ENCODE measurements around the gene TMCC1.
"Not testable (repeated sequence)": the region's sequence is repeated elsewhere in the genome, so short reads cannot be mapped to it uniquely, and the experiment has no call there.

TMCC1 gene

GRCh38 chr3:129723558-129724324, 169.8 kb downstream of the TMCC1 start:
- DNase-seq (ENCODE audit: low read depth), result no peak

DNA sequence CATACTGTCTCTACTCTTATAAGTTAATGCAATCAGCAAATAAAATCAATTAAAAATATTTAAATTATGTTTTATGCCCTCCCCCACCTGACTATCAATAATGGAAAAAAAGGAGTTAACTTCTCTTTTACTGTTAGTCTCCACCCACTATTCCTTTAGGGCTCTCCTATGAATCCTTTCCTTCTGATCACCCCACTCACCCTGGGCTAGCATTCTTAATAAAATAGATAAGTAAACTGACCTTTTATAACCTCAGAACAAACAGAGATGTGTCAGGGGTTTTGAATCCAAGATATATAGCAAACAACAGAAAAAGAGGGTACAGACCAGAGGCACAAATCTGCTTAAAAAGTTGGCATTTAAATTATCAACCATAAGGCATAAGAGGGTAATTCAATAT, 171.0 kb downstream of the TMCC1 start:
- no peak for DNase-seq (ENCODE audit: low read depth)

DNA sequence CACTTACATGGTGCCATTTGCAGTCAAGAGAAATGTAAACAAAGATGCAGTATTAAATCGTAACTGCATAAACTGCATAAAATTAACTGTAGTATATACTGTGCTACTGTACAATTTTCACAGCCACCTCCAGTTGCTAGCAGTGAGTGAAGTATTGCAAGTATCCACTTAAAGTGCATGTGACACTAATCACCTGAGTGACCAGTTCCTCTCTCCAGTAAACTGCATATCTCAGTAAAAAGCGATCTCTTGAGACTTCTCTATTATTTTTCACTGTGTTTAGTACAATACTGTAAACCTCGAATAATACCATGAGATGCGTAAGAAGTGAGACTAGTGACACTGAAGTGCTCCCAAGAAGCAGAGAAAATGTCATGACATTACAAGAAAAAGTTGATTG, 175.3 kb downstream of the TMCC1 start:
- no peak for DNase-seq (ENCODE audit: low read depth)

DNA sequence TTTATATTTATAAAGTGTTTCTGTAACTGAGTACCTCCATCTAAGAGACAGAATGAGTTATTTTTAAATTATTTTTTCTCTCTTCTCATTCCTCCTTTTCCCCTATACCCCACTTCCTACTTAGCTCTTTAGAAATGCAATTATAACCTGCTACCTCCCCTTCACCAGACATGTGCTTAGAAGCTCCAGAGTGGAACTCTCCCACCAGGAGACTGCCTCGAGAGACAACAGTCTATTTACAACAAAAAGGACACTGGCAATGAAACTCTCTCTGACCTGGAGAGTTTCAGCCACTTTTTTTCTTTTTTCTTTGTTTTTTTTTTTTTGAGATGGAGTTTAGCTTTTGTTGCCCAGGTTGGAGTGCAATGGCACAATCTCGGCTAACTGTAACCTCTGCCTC, 177.7 kb downstream of the TMCC1 start:
- DNase-seq (ENCODE audit: low read depth), result no peak

DNA sequence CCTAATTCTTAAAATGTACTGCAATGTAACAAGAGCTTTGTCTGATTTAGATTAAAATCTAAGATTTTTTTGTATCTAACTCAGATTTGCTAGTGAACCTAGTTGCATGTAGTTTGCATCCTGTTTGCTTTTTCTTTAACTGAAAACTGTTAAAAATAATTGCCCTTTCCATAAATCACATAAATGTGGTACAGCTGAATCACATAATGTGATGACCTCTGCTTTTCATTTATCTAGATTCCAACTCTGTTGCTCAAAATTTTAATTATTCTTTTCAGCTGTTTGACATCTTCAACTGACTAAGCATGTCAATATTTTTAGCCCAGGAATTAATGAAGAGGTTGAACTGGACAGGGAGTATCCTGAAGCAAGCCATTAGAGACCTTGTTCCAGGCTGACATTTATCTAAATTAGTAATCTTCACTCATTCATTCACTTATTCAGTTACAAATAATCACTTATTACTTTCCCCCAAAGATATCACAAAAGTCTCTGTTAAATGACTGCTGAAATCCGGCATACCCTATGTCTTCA, 185.1 kb downstream of the TMCC1 start:
- DNase-seq (ENCODE audit: low read depth), result no peak

DNA sequence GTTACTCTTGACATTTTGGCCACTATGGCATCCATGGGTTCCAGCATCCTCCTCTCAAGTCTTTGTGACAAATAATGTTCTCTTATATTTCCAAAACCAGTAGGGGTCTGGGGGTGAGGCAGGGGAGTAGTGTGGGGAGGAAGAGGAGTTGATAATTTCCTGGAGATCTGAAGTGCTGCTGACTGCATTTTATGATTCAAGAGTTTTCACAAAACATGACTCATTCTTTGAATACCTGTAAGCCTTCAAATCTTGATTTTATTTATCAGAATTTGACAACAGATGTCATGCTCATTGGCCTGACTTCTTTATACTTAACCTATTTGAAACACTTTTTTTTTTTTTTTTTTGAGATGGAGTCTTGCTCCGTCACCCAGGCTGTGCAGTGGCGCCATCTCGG, 188.2 kb downstream of the TMCC1 start:
- DNase-seq (ENCODE audit: low read depth), result no peak

- no peak for DNase-seq (ENCODE audit: low read depth)
Observed at GRCh38 chr3:129703913-129704312, 189.6 kb downstream of the TMCC1 start.

DNA sequence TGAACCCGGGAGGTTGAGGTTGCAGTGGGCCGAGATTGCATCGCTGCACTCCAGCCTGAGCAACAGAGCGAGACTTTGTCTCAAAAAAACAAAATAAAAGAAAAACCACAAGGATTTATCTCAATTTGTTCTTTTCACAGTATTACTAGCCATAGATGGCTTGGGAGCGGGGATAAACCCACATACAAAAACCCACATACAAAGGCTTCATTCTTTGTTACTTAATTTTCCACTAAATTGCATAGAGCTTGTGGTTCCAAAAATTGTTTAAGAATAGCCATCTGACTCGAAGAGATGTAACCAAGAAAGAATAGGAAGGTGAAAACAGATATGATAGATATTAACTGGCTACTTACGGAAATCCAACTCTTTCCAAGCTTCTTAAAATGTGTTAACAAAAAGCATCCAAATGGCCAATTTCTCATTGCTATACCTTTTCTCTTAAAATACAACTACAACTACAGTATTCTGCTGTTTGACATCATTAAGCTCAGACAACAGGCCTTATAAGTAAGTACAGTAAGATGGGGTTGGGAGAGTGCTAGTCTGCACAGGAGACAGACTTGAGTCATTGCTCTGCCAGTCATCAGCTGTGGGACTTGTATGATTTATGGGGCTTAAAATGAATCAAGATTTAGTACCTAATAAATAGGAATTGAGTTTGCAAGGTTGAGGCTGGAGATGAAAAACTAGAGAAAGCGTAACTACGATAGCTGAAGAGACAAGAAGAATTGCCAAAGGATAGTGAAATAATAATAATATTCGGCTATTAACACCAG, 190.4 kb downstream of the TMCC1 start:
- no peak for DNase-seq (ENCODE audit: low read depth)

- DNase-seq (ENCODE audit: low read depth), result no peak
Observed at GRCh38 chr3:129701161-129701560, 192.3 kb downstream of the TMCC1 start.

GRCh38 chr3:129699612-129700011, 193.9 kb downstream of the TMCC1 start:
- DNase-seq (ENCODE audit: low read depth), result no peak

GRCh38 chr3:129699199-129699598, 194.3 kb downstream of the TMCC1 start:
- DNase-seq (ENCODE audit: low read depth), result no peak

DNA sequence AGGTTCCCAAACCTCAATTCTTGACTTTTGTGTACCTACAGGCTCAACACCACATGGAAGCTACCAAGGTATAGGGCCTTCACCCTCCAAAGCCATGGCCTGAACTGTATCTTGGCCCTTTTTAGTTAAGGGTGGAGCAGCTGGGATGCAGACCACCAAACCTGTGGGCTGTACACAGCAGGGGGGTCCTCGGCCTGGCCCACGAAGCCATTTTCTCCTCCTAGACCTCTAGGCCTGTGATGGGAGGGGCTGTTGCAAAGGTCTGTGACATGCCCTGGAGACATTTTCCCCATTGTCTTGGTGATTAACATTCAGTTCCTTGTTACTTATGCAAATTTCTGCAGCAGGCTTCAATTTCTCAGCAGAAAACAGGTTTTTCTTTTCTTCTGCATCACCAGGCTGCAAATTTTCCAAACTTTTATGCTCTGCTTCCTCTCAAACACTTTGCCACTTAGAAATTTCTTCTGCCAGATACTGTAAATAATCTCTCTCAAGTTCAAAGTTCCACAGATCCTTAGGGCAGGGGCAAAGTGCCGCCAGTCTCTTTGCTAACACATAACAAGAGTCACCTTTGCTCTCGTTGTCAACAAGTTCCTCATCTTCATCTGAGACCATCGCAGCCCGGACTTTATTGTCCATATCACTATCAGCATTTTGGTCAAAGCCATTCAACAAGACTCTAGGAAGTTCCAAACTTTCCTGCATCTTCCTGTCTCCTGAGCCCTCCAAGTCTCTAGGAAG, 196.1 kb downstream of the TMCC1 start:
- no peak for DNase-seq (ENCODE audit: low read depth)

DNA sequence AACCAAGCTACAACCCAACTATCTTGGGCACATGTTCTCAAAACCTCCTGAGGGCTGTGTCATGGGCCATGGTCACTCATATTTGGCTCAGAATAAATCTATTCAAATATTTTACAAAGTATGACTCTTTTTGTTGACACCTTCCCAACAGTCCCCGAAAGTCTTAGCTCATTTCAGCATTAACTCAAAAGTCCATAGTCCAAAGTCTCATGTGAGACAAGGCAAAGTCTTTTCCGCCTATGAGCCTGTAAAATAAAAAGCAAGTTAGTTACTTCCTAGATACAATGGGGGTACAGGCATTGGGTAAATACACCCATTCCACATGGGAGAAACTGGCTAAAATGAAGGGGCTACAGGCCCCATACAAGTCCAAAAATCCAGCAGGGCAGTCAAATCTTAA, 197.1 kb downstream of the TMCC1 start:
- DNase-seq (ENCODE audit: low read depth), result not testable (repeated sequence)

GRCh38 chr3:129695230-129695629, 198.3 kb downstream of the TMCC1 start:
- no peak for DNase-seq (ENCODE audit: low read depth)

DNA sequence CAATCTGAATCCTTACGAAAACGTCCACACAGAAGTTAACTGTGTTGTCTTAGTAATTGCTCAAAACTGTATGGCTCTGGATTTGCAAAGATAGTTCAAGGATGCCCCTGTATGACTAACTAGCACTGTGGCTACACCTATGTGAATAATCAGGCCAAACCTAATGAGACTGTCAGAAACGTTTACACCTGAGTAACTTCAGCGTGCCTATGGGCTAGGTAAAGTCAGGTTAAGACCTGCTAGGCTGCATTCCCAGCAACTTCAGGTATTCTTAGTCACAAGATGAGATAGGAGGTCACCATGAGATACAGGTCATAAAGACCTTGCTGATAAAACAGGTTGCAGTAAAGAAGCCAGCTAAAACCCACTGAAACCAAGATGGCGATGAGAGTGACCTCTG, 199.3 kb downstream of the TMCC1 start:
- DNase-seq (ENCODE audit: low read depth), result no peak

DNA sequence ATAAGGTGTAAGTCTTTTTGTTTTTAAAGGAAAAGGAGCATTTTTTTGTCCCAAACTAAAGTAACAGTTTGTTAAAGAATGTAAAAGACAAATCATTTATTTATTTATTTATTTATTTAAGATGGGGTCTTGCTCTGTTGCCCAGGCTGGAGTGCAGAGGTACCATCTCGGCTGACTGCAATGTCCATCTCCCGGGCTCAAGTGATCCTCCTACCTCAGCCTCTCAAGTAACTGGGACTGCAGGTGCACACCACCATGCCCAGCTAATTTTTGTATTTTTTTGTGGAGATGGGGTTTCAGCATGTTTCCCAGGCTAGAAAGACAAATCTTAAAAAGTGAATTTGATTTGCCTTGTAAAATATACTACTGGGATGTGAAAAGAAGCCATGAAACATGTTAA, 200.8 kb downstream of the TMCC1 start:
- DNase-seq (ENCODE audit: low read depth), result no peak

- DNase-seq (ENCODE audit: low read depth), result no peak
Observed at GRCh38 chr3:129690963-129691362, 202.5 kb downstream of the TMCC1 start.

DNA sequence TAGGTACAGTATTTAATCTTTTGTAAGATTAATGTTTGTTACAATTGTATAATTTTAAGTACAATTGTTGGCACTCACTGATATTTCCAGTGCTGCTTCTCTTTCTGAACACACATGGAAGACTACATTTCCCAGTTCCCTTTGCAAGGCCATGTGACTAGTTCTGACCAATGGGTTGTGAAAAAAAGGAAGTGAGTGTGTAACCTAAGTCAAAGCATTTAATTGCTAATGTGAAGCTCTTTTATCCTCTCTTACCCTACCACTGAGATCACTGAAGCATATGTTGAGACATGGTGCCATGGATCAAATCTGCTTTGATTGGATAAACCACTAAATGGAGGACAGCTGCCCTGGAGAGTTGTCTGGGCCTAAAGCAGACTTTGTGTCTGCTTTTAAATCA, 203.1 kb downstream of the TMCC1 start:
- DNase-seq (ENCODE audit: low read depth), result no peak

- no peak for DNase-seq (ENCODE audit: low read depth)
Observed at GRCh38 chr3:129689036-129689435, 204.5 kb downstream of the TMCC1 start.

- DNase-seq (ENCODE audit: low read depth), result no peak
Observed at GRCh38 chr3:129688271-129688895, 205.1 kb downstream of the TMCC1 start.

GRCh38 chr3:129687586-129688125, 205.9 kb downstream of the TMCC1 start:
- DNase-seq (ENCODE audit: low read depth), result no peak

DNA sequence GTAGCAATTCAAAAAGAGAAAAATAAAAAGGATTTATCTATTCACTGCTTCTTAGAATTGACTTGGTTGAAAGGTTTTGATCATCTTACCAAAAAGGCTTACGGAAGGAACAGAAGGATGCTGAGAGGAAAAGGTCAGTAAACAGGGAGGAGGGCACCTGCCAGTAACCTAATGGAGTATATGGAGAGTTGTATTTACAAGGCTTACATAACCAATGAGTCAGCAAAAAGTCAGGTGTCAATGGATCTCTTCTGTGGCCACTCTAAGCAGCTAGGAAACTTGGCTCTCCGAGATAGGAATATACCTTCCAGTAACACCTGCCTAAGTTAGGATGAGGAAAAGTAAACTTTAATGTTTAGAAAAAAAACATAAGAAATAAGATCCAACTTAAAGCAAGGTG, 206.6 kb downstream of the TMCC1 start:
- no peak for DNase-seq (ENCODE audit: low read depth)

Measured in activated T-cell treated with anti-CD3 and anti-CD28 coated beads for 48 hours (primary cell).